HFFc6 (cell line): ENCODE measurements around the gene USP43. TPM values are rescaled to one million over a fixed set of nuclear protein-coding genes. Genes with fewer than 3 reads are reported as not detected.

Experiments
- DNase-seq: peaks from one replicate; pipeline ENCODE4 v3.0.0-alpha.2; 2018
- H3K27ac Mint-ChIP-seq: 2 replicates; pipeline ENCODE4 v1.8.0; 2020; ENCODE audit warnings: mild to moderate bottlenecking, mixed read lengths
- H3K27me3 Mint-ChIP-seq: 2 replicates; pipeline ENCODE4 v1.8.0; 2021; ENCODE audit warnings: mild to moderate bottlenecking, moderate library complexity, mixed read lengths; ENCODE audit not compliant: insufficient read depth
- H3K36me3 Mint-ChIP-seq: 2 replicates; pipeline ENCODE4 v1.8.0; 2021; ENCODE audit warnings: low read depth, mixed read lengths
- H3K4me1 Mint-ChIP-seq: 2 replicates; pipeline ENCODE4 v1.8.0; 2020; ENCODE audit warnings: low read depth, mixed read lengths
- H3K4me3 Mint-ChIP-seq: 2 replicates; pipeline ENCODE4 v1.8.0; 2020; ENCODE audit warnings: mild to moderate bottlenecking, moderate library complexity, mixed read lengths
- H3K9me3 Mint-ChIP-seq: 2 replicates; pipeline ENCODE4 v1.8.0; 2020; ENCODE audit warnings: mild to moderate bottlenecking, mixed read lengths
- total RNA-seq, 6 experiments: library from RNA; stranded (reverse); fragmentation: NEBNext Ultra II Directional; extraction: Animal tissue kit (Norgen Biotek cat#: 25700); gene quantifications; 2 replicates in 1 of 6; 3 replicates in 5 of 6; pipeline ENCODE4 v1.2.3, GENCODE V29; 2021
- TF ChIP-seq, protein P1 (sequence below): fragments of 200-600 bp; sonication (generic); IDR thresholded peaks from 2 replicates; pipeline ENCODE4 v1.5.0; 2021; ENCODE audit warnings: antibody characterized with exemption, mild to moderate bottlenecking

The USP43 gene
- total RNA-seq, 6 experiments from 2014 or later, result 0.09 TPM; not detected in 5

- H3K4me1 Mint-ChIP-seq, result no peaks in the 10 kb centered on the region
- DNase-seq, result no peak
- peaks cover 5% of the 10 kb centered on the region; the same call in 1 of the 2 replicates for H3K36me3 Mint-ChIP-seq
- TF ChIP-seq, protein P1, sequence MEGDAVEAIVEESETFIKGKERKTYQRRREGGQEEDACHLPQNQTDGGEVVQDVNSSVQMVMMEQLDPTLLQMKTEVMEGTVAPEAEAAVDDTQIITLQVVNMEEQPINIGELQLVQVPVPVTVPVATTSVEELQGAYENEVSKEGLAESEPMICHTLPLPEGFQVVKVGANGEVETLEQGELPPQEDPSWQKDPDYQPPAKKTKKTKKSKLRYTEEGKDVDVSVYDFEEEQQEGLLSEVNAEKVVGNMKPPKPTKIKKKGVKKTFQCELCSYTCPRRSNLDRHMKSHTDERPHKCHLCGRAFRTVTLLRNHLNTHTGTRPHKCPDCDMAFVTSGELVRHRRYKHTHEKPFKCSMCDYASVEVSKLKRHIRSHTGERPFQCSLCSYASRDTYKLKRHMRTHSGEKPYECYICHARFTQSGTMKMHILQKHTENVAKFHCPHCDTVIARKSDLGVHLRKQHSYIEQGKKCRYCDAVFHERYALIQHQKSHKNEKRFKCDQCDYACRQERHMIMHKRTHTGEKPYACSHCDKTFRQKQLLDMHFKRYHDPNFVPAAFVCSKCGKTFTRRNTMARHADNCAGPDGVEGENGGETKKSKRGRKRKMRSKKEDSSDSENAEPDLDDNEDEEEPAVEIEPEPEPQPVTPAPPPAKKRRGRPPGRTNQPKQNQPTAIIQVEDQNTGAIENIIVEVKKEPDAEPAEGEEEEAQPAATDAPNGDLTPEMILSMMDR, result no peak
- H3K27ac Mint-ChIP-seq, result no peak overlapping the region
- H3K27me3 Mint-ChIP-seq, result no peaks in the 10 kb centered on the region
- H3K4me3 Mint-ChIP-seq, result no peak overlapping the region
- H3K9me3 Mint-ChIP-seq, result peaks cover 5% of the 10 kb centered on the region; the same call in 1 of the 2 replicates
These were observed 33.8 kb upstream of the USP43 start for GRCh38 chr17:9611557-9611956.

DNA sequence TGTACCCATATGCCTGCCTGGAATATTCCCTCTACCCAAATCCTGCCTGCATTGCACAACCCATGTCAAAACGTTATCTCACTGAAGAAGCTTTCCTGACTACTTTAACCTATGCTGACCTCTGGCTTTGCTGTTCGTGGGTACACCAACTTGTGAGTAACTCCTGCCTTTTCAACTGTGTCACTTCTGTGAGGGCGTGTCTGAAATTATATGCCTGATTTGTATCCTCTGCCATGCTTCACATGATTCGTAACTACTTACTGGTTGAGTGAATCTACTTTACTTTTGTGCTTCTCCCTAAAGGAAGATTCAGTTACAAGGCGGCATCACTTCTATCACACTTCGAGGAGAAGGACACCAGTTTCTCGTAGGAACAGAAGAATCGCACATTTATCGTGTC, 33.3 kb upstream of the USP43 start:
- H3K4me3 Mint-ChIP-seq, result no peak overlapping the region
- DNase-seq, result no peak
- H3K36me3 Mint-ChIP-seq, result peaks cover 5% of the 10 kb centered on the region; the same call in 1 of the 2 replicates
- peaks cover 5% of the 10 kb centered on the region; the same call in 1 of the 2 replicates for H3K9me3 Mint-ChIP-seq
- H3K4me1 Mint-ChIP-seq, result no peaks in the 10 kb centered on the region
- no peaks in the 10 kb centered on the region for H3K27me3 Mint-ChIP-seq
- H3K27ac Mint-ChIP-seq, result no peak overlapping the region
- TF ChIP-seq, protein P1, result no peak

DNA sequence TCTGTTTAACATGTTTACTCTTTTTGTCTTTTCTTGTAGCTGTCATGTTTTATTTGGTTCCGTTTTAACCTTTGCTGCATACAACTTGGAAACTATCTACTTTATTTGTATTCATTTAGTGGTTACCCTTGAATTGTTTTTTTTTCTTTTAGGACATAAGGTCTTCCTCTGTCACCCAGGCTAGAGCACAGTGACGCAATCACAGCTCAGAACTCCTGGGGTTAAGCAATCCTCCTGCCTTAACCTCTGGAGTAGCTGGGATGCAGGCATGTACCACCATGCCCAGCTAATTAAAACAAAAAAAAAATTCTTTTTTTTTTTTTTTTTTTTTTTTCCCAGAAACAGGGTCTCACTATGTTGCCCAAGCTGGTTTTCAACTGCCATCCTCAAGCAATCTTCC, 29.8 kb upstream of the USP43 start:
- H3K27me3 Mint-ChIP-seq, result no peaks in the 10 kb centered on the region
- no peaks in the 10 kb centered on the region for H3K9me3 Mint-ChIP-seq
- no peaks in the 10 kb centered on the region for H3K36me3 Mint-ChIP-seq
- TF ChIP-seq, protein P1, result no peak
- H3K4me3 Mint-ChIP-seq, result no peak overlapping the region
- H3K4me1 Mint-ChIP-seq, result no peaks in the 10 kb centered on the region
- no peak for DNase-seq
- no peak overlapping the region for H3K27ac Mint-ChIP-seq

GRCh38 chr17:9622961-9623360, 22.4 kb upstream of the USP43 start:
- TF ChIP-seq, protein P1, result no peak
- no peak for DNase-seq
- Mint-ChIP-seq H3K9me3 (peaks cover 19% of the 10 kb centered on the region), H3K27me3 (no peaks in the 10 kb centered on the region), H3K27ac (no peak overlapping the region), H3K4me3 (no peak overlapping the region), H3K36me3 (no peaks in the 10 kb centered on the region), H3K4me1 (no peaks in the 10 kb centered on the region)

DNA sequence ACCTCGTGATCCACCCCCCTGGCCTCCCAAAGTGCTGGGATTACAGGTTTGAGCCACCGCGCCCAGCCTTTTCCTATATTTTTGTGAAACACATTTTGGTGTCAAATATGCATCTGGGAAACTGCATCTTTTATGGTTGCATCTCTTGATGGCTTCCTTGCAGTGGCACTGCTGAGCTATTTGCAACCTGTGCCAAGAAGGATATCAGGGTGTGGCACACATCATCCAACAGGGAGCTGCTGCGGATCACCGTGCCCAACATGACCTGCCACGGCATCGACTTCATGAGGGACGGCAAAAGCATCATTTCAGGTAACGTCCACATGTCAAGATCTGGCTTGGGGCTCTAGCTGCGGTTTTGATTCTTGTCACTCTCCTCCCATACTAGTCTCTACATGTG, 16.8 kb upstream of the USP43 start:
- Mint-ChIP-seq H3K4me3 (no peak overlapping the region), H3K36me3 (peaks cover 6% of the 10 kb centered on the region; the same call in 1 of the 2 replicates), H3K4me1 (no peaks in the 10 kb centered on the region), H3K27me3 (peaks cover 1% of the 10 kb centered on the region; the same call in 1 of the 2 replicates), H3K9me3 (peaks cover 28% of the 10 kb centered on the region), H3K27ac (no peak overlapping the region)
- TF ChIP-seq, protein P1, result no peak
- DNase-seq, result no peak

GRCh38 chr17:9632741-9633140, 12.6 kb upstream of the USP43 start:
- Mint-ChIP-seq H3K27ac (no peak overlapping the region), H3K4me3 (no peak overlapping the region)

More at GRCh38 chr17:9632741-9633140, 12.6 kb upstream of the USP43 start:
- Mint-ChIP-seq H3K4me1 (no peaks in the 10 kb centered on the region), H3K27me3 (peaks cover 1% of the 10 kb centered on the region; the same call in 1 of the 2 replicates), H3K36me3 (peaks cover 6% of the 10 kb centered on the region; the same call in 1 of the 2 replicates), H3K9me3 (peaks cover 46% of the 10 kb centered on the region)
- DNase-seq, result no peak
- TF ChIP-seq, protein P1, result no peak
